ENCODE results near the gene NTM.

The NTM gene

GRCh38 chr11:131389582-131389981 lies 19.2 kb downstream of the NTM start:
- TF ChIP-seq PAX5 (IDR thresholded peaks at IDR 0.05; ENCODE audit: insufficient read depth, low read length, severe bottlenecking) (no peak), POLR2AphosphoS5 (IDR thresholded peaks at IDR 0.05; ENCODE audit: low read depth, low read length) (no peak), POLR2A (IDR thresholded peaks at IDR 0.05; ENCODE audit: low read depth, low read length) (no peak), POU2F2 (IDR thresholded peaks at IDR 0.05; ENCODE audit: low read depth, low read length) (no peak), TAF1 (IDR thresholded peaks at IDR 0.05; ENCODE audit: low read depth, low read length) (no peak), SPI1 (IDR thresholded peaks at IDR 0.05; ENCODE audit: low read depth, low read length) (no peak)
- DNase-seq (ENCODE audit: insufficient read length, low spot score) = no peak
- no peak for FAIRE-seq

GRCh38 chr11:131391176-131391575 lies 20.8 kb downstream of the NTM start:
- DNase-seq (ENCODE audit: insufficient read length, low spot score) = no peak
- FAIRE-seq = no peak
- TF ChIP-seq POU2F2 (IDR thresholded peaks at IDR 0.05; ENCODE audit: low read depth, low read length) = no peak
- TF ChIP-seq POLR2AphosphoS5 (IDR thresholded peaks at IDR 0.05; ENCODE audit: low read depth, low read length) = no peak

- TF ChIP-seq POLR2A (IDR thresholded peaks at IDR 0.05; ENCODE audit: low read depth, low read length) (no peak), PAX5 (IDR thresholded peaks at IDR 0.05; ENCODE audit: insufficient read depth, low read length, severe bottlenecking) (no peak), SPI1 (IDR thresholded peaks at IDR 0.05; ENCODE audit: low read depth, low read length) (no peak), TAF1 (IDR thresholded peaks at IDR 0.05; ENCODE audit: low read depth, low read length) (no peak), POLR2AphosphoS5 (IDR thresholded peaks at IDR 0.05; ENCODE audit: low read depth, low read length) (no peak), POU2F2 (IDR thresholded peaks at IDR 0.05; ENCODE audit: low read depth, low read length) (no peak)
- DNase-seq (ENCODE audit: insufficient read length, low spot score) (no peak), FAIRE-seq (no peak)
Observed at GRCh38 chr11:131392528-131393255, 22.3 kb downstream of the NTM start.

- TF ChIP-seq POLR2AphosphoS5 (IDR thresholded peaks at IDR 0.05; ENCODE audit: low read depth, low read length) = no peak
- TF ChIP-seq POU2F2 (IDR thresholded peaks at IDR 0.05; ENCODE audit: low read depth, low read length) = no peak
- no peak for TF ChIP-seq TAF1 (IDR thresholded peaks at IDR 0.05; ENCODE audit: low read depth, low read length)
- TF ChIP-seq PAX5 (IDR thresholded peaks at IDR 0.05; ENCODE audit: insufficient read depth, low read length, severe bottlenecking) = no peak
- TF ChIP-seq POLR2A (IDR thresholded peaks at IDR 0.05; ENCODE audit: low read depth, low read length) = no peak
- TF ChIP-seq SPI1 (IDR thresholded peaks at IDR 0.05; ENCODE audit: low read depth, low read length) = no peak
- FAIRE-seq = no peak
- DNase-seq (ENCODE audit: insufficient read length, low spot score) = no peak
Observed at GRCh38 chr11:131393691-131394090, 23.3 kb downstream of the NTM start.

GRCh38 chr11:131397675-131398074 lies 27.3 kb downstream of the NTM start:
- DNase-seq (ENCODE audit: insufficient read length, low spot score) = no peak
- TF ChIP-seq PAX5 (IDR thresholded peaks at IDR 0.05; ENCODE audit: insufficient read depth, low read length, severe bottlenecking) (no peak), POU2F2 (IDR thresholded peaks at IDR 0.05; ENCODE audit: low read depth, low read length) (no peak), SPI1 (IDR thresholded peaks at IDR 0.05; ENCODE audit: low read depth, low read length) (no peak), TAF1 (IDR thresholded peaks at IDR 0.05; ENCODE audit: low read depth, low read length) (no peak), POLR2A (IDR thresholded peaks at IDR 0.05; ENCODE audit: low read depth, low read length) (no peak), POLR2AphosphoS5 (IDR thresholded peaks at IDR 0.05; ENCODE audit: low read depth, low read length) (no peak)
- no peak for FAIRE-seq

GRCh38 chr11:131402040-131402439 lies 31.6 kb downstream of the NTM start:
- no peak for FAIRE-seq
- TF ChIP-seq POLR2A (IDR thresholded peaks at IDR 0.05; ENCODE audit: low read depth, low read length) = no peak
- no peak for TF ChIP-seq PAX5 (IDR thresholded peaks at IDR 0.05; ENCODE audit: insufficient read depth, low read length, severe bottlenecking)
- no peak for TF ChIP-seq POU2F2 (IDR thresholded peaks at IDR 0.05; ENCODE audit: low read depth, low read length)
- TF ChIP-seq TAF1 (IDR thresholded peaks at IDR 0.05; ENCODE audit: low read depth, low read length) = no peak
- no peak for TF ChIP-seq SPI1 (IDR thresholded peaks at IDR 0.05; ENCODE audit: low read depth, low read length)
- TF ChIP-seq POLR2AphosphoS5 (IDR thresholded peaks at IDR 0.05; ENCODE audit: low read depth, low read length) = no peak

GRCh38 chr11:131404010-131404409 lies 33.6 kb downstream of the NTM start:
- DNase-seq (ENCODE audit: insufficient read length, low spot score) = no peak
- TF ChIP-seq TAF1 (IDR thresholded peaks at IDR 0.05; ENCODE audit: low read depth, low read length) (no peak), PAX5 (IDR thresholded peaks at IDR 0.05; ENCODE audit: insufficient read depth, low read length, severe bottlenecking) (no peak), POU2F2 (IDR thresholded peaks at IDR 0.05; ENCODE audit: low read depth, low read length) (no peak), POLR2AphosphoS5 (IDR thresholded peaks at IDR 0.05; ENCODE audit: low read depth, low read length) (no peak), SPI1 (IDR thresholded peaks at IDR 0.05; ENCODE audit: low read depth, low read length) (no peak), POLR2A (IDR thresholded peaks at IDR 0.05; ENCODE audit: low read depth, low read length) (no peak)
- FAIRE-seq = no peak

More at GRCh38 chr11:131402040-131402439, 31.6 kb downstream of the NTM start:
- no peak for DNase-seq (ENCODE audit: insufficient read length, low spot score)

GRCh38 chr11:131408025-131408640 lies 37.7 kb downstream of the NTM start:
- DNase-seq (ENCODE audit: insufficient read length, low spot score) = peak; percentile 11
- no peak for TF ChIP-seq POLR2A (IDR thresholded peaks at IDR 0.05; ENCODE audit: low read depth, low read length)
- TF ChIP-seq POU2F2 (IDR thresholded peaks at IDR 0.05; ENCODE audit: low read depth, low read length) = no peak
- no peak for TF ChIP-seq TAF1 (IDR thresholded peaks at IDR 0.05; ENCODE audit: low read depth, low read length)
- no peak for TF ChIP-seq SPI1 (IDR thresholded peaks at IDR 0.05; ENCODE audit: low read depth, low read length)
- TF ChIP-seq PAX5 (IDR thresholded peaks at IDR 0.05; ENCODE audit: insufficient read depth, low read length, severe bottlenecking) = no peak
- no peak for TF ChIP-seq POLR2AphosphoS5 (IDR thresholded peaks at IDR 0.05; ENCODE audit: low read depth, low read length)
- FAIRE-seq = peak; percentile 20

GRCh38 chr11:131409345-131409744 lies 38.9 kb downstream of the NTM start:
- TF ChIP-seq TAF1 (IDR thresholded peaks at IDR 0.05; ENCODE audit: low read depth, low read length) = no peak
- TF ChIP-seq PAX5 (IDR thresholded peaks at IDR 0.05; ENCODE audit: insufficient read depth, low read length, severe bottlenecking) = no peak
- no peak for TF ChIP-seq POLR2AphosphoS5 (IDR thresholded peaks at IDR 0.05; ENCODE audit: low read depth, low read length)
- TF ChIP-seq POLR2A (IDR thresholded peaks at IDR 0.05; ENCODE audit: low read depth, low read length) = no peak
- no peak for TF ChIP-seq POU2F2 (IDR thresholded peaks at IDR 0.05; ENCODE audit: low read depth, low read length)
- TF ChIP-seq SPI1 (IDR thresholded peaks at IDR 0.05; ENCODE audit: low read depth, low read length) = no peak
- no peak for DNase-seq (ENCODE audit: insufficient read length, low spot score)
- no peak for FAIRE-seq

Measured in GM12891 (cell line).